GM12874 (cell line): ENCODE measurements around the gene CERCAM.

Experiments
- TF ChIP-seq, protein P1 (sequence below): IDR thresholded peaks from 2 replicates; pipeline ENCODE4 v1.5.1; 2011; ENCODE audit warnings: low read depth, mild to moderate bottlenecking, control low read depth, low read length, moderate library complexity; ENCODE audit not compliant: insufficient read depth

Gene CERCAM

DNA sequence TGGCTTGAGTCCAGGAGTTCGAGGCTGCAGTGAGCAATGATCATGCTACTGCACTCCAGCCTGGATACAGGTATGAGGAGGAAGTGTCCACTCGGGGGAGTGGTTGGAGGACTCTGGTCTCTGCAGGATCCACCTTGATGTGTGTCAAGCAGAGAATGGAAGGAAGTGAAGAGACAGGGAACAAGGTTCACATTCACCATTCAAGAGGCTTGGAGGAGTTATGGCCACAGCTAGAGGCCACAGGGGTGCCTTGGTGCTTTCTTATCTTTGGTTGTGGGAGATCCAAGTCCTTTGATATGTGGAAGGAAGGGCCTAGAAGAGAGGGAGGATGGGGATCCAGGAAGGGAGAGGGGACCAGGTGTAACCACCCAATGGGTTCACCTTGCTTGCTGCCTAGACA lies 5.4 kb upstream of the CERCAM start:
- TF ChIP-seq, protein P1, sequence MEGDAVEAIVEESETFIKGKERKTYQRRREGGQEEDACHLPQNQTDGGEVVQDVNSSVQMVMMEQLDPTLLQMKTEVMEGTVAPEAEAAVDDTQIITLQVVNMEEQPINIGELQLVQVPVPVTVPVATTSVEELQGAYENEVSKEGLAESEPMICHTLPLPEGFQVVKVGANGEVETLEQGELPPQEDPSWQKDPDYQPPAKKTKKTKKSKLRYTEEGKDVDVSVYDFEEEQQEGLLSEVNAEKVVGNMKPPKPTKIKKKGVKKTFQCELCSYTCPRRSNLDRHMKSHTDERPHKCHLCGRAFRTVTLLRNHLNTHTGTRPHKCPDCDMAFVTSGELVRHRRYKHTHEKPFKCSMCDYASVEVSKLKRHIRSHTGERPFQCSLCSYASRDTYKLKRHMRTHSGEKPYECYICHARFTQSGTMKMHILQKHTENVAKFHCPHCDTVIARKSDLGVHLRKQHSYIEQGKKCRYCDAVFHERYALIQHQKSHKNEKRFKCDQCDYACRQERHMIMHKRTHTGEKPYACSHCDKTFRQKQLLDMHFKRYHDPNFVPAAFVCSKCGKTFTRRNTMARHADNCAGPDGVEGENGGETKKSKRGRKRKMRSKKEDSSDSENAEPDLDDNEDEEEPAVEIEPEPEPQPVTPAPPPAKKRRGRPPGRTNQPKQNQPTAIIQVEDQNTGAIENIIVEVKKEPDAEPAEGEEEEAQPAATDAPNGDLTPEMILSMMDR = no peak

DNA sequence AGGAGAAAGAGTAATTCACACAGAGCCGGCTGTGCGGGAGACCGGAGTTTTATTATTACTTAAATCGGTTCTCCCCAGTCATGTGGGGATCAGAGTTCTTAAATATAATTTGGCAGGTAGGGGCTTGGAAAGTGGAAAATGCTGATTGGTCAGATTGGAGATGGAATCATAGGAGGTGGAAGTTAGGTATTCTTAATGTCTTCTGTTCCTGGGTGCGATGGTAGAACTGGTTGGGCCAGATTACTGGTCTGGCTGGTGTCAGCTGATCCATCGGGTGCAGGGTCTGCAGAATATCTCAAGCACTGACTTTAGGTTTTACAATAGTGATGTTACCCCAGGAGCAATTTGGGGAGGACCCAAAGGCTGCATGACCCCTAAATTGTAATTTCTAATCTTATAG lies 4.6 kb upstream of the CERCAM start:
- TF ChIP-seq, protein P1 = no peak

DNA sequence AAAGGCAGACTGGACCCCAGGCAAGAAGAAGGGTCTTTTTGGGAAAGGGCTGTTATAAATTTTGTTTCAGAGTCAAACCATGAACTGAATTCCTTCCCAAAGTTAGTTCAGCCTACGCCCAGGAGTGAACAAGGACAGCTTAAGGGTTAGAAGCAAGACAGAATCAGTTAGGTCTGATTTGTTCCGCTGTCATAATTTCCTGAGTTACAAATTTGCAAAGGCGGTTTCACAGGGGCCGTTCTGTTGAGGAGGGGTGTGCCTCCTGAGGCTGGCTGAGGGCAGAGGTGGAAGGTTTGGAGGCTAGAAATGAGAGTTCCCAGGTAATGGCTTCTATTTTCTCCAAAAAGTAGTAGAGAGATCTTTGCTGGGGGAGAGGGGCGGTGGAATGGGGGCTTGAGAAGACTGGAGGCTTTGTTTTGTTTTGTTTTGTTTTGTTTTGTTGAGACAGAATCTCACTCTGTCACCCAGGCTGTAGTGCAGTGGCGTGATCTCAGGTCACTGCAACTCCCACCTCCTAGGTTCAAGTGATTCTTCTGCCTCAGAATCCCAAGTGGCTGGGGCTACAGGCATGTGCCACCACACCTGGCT lies 4.1 kb upstream of the CERCAM start:
- TF ChIP-seq, protein P1 = no peak

DNA sequence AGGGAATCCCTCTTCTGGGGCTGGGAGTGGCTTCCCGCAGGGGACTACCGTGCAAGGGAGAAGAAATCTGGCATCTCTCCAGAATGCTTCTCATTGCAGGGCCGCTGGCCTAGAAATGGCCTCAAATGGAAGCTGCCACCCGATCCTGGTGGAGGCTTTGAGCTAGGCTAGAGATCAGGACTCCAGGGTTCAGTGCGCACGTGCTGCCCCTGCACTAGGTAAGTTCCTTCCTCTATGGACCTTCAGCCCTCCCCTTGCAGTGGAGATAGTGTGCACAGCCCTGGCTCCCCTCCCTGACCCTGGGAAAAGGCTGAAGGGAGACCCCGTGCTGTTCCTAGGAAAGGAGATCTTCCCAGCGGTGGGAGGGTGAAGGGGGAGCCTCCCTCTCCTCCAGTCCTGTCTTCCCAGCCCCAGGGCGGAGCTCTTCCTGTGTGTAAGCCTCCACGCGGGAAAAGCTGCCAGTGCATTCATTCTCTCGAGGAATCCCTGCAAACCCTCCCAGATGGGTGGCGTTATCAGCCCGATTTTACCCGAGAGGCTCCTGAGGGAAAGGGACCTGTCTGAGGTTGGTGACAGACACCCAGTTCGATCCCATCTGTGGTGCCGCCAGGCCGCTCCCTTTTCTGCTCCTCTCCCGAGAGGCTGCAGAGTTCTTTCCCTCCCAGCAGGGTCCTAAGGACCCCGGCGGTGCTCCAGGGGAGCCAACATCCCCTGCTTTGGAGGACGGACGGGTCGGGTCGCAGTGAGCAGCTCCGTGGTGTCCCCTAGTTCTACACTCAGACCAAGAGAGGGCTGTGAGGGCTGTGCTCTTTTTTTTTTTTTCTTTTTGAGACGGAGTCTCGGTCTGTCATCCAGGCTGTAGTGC lies 1.4 kb upstream of the CERCAM start:
- TF ChIP-seq, protein P1 = no peak

DNA sequence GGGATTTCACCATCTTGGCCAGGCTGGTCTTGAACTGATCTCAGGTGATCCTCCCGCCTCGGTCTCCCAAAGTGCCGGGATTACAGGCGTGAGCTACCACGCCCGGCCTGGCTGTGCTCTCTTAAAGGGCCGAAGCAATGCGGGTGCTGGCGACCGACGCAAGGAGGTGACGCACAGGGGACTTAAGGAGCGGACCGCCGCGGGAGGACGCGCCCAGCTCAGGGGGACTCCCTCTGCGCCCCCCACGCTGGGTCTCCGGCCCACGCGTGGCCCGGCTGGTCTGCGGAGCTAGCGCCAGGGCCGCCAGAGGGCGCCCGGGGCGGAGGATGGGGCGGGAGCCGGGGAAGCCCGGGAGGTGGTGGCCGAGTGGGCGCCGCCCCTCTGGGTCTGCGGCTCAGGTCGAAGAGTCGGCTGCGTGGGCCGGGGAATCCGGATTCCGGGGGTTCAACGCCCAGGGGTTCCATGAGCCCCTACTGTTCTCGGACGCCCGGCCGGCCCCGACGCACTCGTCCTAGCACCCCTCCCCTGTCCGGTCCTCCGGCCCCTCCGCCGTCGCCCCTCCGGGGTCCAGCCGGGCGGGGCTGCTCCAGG lies 502 bp upstream of the CERCAM start:
- TF ChIP-seq, protein P1 = peak; percentile 94

DNA sequence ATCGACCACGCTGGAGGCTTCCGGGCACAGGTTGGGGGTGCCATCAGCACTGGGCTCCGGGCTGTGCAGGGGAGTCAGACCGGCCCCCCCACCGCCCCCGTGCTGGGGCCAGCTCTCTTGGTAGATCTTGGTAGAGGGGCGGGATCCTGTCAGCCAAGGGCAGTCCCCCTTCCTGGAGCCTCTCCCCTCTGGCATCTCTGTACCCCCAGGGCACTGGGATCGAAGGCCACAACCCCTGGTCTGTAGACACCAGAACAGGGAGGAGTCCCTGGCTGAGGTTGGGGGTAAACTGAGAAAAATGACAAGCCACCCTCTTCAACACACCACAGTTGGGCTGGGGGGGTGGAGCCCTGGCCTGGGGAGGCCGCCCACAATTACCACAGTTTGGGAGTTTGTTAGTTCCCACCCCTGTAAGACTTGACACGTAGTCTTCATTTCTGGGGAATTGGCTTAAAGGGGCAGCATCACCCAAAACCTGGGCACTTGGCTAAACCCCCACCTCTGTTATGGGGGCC lies 882 bp downstream of the CERCAM start:
- TF ChIP-seq, protein P1 = no peak

DNA sequence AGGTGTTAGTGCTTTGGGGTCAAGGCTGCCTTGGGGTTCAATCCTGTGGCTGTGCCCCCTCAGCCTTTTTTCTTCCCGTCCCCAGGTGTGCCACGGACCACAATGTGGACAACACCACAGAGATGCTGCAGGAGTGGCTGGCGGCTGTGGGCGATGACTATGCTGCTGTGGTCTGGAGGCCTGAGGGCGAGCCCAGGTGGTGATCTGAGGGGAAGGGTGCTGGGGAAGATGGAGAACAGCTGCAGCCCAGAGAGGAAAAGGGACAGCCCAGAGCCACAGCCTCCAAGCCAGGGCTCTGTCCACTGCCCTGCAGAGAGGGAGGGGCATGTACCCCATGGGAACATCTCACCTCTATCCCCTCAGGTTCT lies 2.1 kb downstream of the CERCAM start:
- TF ChIP-seq, protein P1 = no peak
